ENCODE measurements around the gene UGDH. TPM values are rescaled to one million over a fixed set of nuclear protein-coding genes. Genes with fewer than 3 reads are reported as not detected.

Gene UGDH
- total and polyA plus RNA-seq, 2 of the 13 experiments (the other 11 are each of a cell fraction or from before 2014, with no cell fraction given) = 99.0 to 384 TPM

DNA sequence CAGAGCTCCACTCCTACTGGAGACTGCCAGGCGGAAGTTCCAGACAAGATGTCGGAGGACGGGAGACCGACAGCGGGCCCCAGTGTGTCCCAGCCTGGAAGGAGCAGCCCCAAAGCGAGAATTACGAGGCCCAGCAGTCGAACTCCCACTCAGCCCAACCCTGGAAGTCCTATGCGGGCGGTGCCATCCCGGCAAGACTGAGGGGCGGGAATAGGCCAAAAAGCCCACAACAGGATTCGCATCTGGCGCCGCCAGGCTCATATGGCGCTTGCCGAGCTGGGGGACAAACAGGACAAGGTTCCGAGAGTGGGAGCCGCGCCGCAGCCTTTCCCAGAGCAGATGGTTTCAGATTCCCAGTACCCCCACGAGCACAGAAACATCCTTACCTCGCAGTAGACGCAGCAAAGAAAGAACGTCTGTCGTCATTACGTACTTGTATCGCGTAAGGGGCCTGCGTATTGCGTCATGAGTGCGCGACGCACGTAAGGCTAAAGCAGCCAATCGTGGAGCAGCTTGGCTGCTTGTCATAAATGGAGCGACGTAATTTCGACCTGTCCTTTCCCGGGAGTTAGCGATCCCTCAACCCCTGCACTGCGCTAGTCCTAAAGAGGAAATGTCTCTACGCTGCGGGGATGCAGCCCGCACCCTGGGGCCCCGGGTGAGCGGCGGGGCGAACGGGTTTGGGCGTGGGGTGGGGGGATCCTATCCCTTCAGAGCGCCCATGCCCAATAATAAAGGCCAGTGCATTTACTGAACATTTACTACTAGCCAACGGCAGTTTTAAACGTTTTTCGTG, 68.5 kb downstream of the UGDH start, which contains the start of the genes LIAS and RPL9 (continued):
- TF ChIP-seq HMGXB4 (CRISPR knock-in tag; IDR thresholded peaks at IDR 0.05; ENCODE audit: borderline replicate concordance in 1 of 2, low read depth in 1 of 2) (peak; percentile 71 to 84; a peak in 3 of 4 replicates), ZNF766 (CRISPR knock-in tag; IDR thresholded peaks at IDR 0.05; ENCODE audit: borderline replicate concordance) (peak; percentile 93; the same call in 1 of the 2 replicates), ZNF552 (CRISPR knock-in tag; IDR thresholded peaks at IDR 0.05; ENCODE audit: borderline replicate concordance) (0 out of 2 replicates have a peak, but pooled peaks have one; percentile 66), KDM6A (CRISPR knock-in tag; IDR thresholded peaks at IDR 0.05; ENCODE audit: low read depth) (no peak), YEATS4 (CRISPR knock-in tag; IDR thresholded peaks at IDR 0.05; ENCODE audit: borderline replicate concordance) (peak; percentile 89), KDM5A (IDR thresholded peaks at IDR 0.05; ENCODE audit: borderline replicate concordance, low read length) (peak; percentile 97), ZNF776 (CRISPR knock-in tag; IDR thresholded peaks at IDR 0.05) (no peak; the same call in 1 of the 2 replicates), NFATC3 (CRISPR knock-in tag; IDR thresholded peaks at IDR 0.05) (no peak), ZBTB7B (CRISPR knock-in tag; IDR thresholded peaks at IDR 0.05) (no peak; the same call in 1 of the 2 replicates), ZNF609 (CRISPR knock-in tag; IDR thresholded peaks at IDR 0.05; ENCODE audit: borderline replicate concordance) (peak; percentile 54; the same call in 1 of the 2 replicates), BHLHE40 (IDR thresholded peaks at IDR 0.05; ENCODE audit: low read length) (no peak), THAP8 (CRISPR knock-in tag; IDR thresholded peaks at IDR 0.05; ENCODE audit: borderline replicate concordance) (no peak), HOMEZ (CRISPR knock-in tag; IDR thresholded peaks at IDR 0.05; ENCODE audit: low read depth) (peak; percentile 69; the same call in 1 of the 2 replicates), U2AF1 (optimal IDR thresholded peaks at IDR 0.05; ENCODE audit: low read depth, low read length) (peak; percentile 90), RFX5 (IDR thresholded peaks at IDR 0.05; ENCODE audit: low read depth, low read length) (peak; percentile 71; the same call in 1 of the 2 replicates), ARNTL (CRISPR knock-in tag; IDR thresholded peaks at IDR 0.05) (0 out of 2 replicates have a peak, but pooled peaks have one; percentile 62)
- TF ChIP-seq, protein P1, sequence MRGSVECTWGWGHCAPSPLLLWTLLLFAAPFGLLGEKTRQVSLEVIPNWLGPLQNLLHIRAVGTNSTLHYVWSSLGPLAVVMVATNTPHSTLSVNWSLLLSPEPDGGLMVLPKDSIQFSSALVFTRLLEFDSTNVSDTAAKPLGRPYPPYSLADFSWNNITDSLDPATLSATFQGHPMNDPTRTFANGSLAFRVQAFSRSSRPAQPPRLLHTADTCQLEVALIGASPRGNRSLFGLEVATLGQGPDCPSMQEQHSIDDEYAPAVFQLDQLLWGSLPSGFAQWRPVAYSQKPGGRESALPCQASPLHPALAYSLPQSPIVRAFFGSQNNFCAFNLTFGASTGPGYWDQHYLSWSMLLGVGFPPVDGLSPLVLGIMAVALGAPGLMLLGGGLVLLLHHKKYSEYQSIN (CRISPR knock-in tag; IDR thresholded peaks at IDR 0.05; ENCODE audit: borderline replicate concordance) = no peak
